PC-3 (cell line): ENCODE measurements around the gene HS3ST4.

ENCODE experiments used
- CTCF ChIP-seq: fragments of 300-600 bp; sonication (generic); conservative IDR thresholded peaks from 2 replicates; pipeline ENCODE4 v1.5.1; 2017; ENCODE audit warnings: antibody characterized with exemption, low read depth, mild to moderate bottlenecking, low read length
- EZH2 ChIP-seq: fragments of 300-600 bp; sonication (generic); IDR thresholded peaks from one replicate; pipeline ENCODE4 v1.6.1; 2017; ENCODE audit warnings: antibody characterized with exemption, mild to moderate bottlenecking, low read length; ENCODE audit not compliant: unreplicated experiment
- EZH2phosphoT487 ChIP-seq: fragments of 300-600 bp; sonication (generic); IDR thresholded peaks from 2 replicates; pipeline ENCODE4 v1.6.1; 2018; ENCODE audit warnings: mild to moderate bottlenecking, antibody characterized with exemption, low read length, borderline replicate concordance

GRCh38 chr16:25977121-25977520 lies 285.4 kb downstream of the HS3ST4 start:
- TF ChIP-seq CTCF: no peak
- no peak for TF ChIP-seq EZH2
- no peak for TF ChIP-seq EZH2phosphoT487
